GM10847 (cell line): Measurements from ENCODE around the gene ELMO1.

Experiments used
- POLR2A ChIP-seq: IDR thresholded peaks from 2 replicates; pipeline ENCODE4 v1.6.1; 2011; ENCODE audit not compliant: insufficient read length; ENCODE audit errors: extremely low read depth

ELMO1 gene

GRCh38 chr7:37212051-37212450 is 236.6 kb downstream of the ELMO1 start:
- no peak for TF ChIP-seq POLR2A

- no peak for TF ChIP-seq POLR2A
These were observed 237.4 kb downstream of the ELMO1 start for GRCh38 chr7:37211097-37211880.

- TF ChIP-seq POLR2A = no peak
These were observed 239.5 kb downstream of the ELMO1 start for GRCh38 chr7:37209195-37209594.

- no peak for TF ChIP-seq POLR2A
These were observed 240.1 kb downstream of the ELMO1 start for GRCh38 chr7:37208528-37208927.

GRCh38 chr7:37206192-37206591 is 242.5 kb downstream of the ELMO1 start:
- no peak for TF ChIP-seq POLR2A

- TF ChIP-seq POLR2A = no peak
These were observed 243.2 kb downstream of the ELMO1 start for GRCh38 chr7:37205451-37205850.

- TF ChIP-seq POLR2A = no peak
These were observed 246.8 kb downstream of the ELMO1 start for GRCh38 chr7:37201876-37202198.

- TF ChIP-seq POLR2A = no peak
These were observed 247.4 kb downstream of the ELMO1 start for GRCh38 chr7:37201003-37201875.

- no peak for TF ChIP-seq POLR2A
These were observed 249.7 kb downstream of the ELMO1 start for GRCh38 chr7:37198906-37199485.

GRCh38 chr7:37198041-37198905 is 250.4 kb downstream of the ELMO1 start:
- no peak for TF ChIP-seq POLR2A

GRCh38 chr7:37197108-37197507 is 251.6 kb downstream of the ELMO1 start:
- no peak for TF ChIP-seq POLR2A

GRCh38 chr7:37196676-37197075 is 252.0 kb downstream of the ELMO1 start:
- TF ChIP-seq POLR2A = no peak

GRCh38 chr7:37195388-37195787 is 253.3 kb downstream of the ELMO1 start:
- TF ChIP-seq POLR2A = no peak

- TF ChIP-seq POLR2A = no peak
These were observed 253.7 kb downstream of the ELMO1 start for GRCh38 chr7:37194943-37195342.

GRCh38 chr7:37193775-37194135 is 254.9 kb downstream of the ELMO1 start:
- TF ChIP-seq POLR2A = no peak
